SK-N-MC (cell line): ENCODE measurements around the gene MAP3K20.

Source experiments
- EZH2 ChIP-seq: fragments of 200-600 bp; sonication (generic); IDR thresholded peaks from one replicate; pipeline ENCODE4 v1.6.1; 2017; ENCODE audit warnings: antibody characterized with exemption
- FOXP2 ChIP-seq: optimal IDR thresholded peaks from 2 replicates; pipeline ENCODE3; 2011; ENCODE audit warnings: mild to moderate bottlenecking, moderate library complexity; ENCODE audit not compliant: insufficient read depth; ENCODE audit errors: extremely low read length, control extremely low read depth
- POLR2AphosphoS5 ChIP-seq: IDR thresholded peaks from 2 replicates; pipeline ENCODE4 v1.6.1; 2012; ENCODE audit warnings: mild to moderate bottlenecking, low read depth, low read length, borderline replicate concordance

DNA sequence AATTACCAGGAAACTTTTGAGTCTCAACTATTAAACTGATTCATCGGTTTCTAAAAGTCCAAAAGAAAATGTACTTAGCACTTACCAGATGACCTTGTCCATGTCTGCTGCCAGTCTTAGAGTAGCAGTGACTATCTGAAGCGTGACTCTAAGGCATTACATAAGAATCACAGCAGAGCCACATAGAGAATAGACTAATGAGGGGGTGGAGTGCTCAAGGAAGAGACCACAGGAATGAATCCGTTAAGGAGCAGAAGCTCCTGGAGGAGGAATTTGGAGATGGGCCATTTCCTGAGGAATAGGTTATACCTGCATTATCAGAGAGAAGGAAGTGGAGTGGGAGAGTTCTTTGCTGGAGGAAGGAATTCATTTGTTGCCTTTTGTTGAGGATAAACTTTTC, 116.0 kb downstream of the MAP3K20 start:
- TF ChIP-seq EZH2 (no peak), POLR2AphosphoS5 (no peak), FOXP2 (no peak)
